GM19239 (cell line): ENCODE measurements around the gene IGFL3.
"Not testable (repeated sequence)": the region's sequence is repeated elsewhere in the genome, so short reads cannot be mapped to it uniquely, and the experiment has no call there.

Experiments used
- DNase-seq: peaks from one replicate; pipeline ENCODE4 v3.0.0; 2011; ENCODE audit warnings: low spot score; ENCODE audit not compliant: insufficient read length
- FAIRE-seq: peaks from 2 replicates; lab custom pipeline; 2011; peaks lifted over from hg19 to GRCh38; lab: Jason Lieb, UNC

Gene IGFL3

GRCh38 chr19:46124638-46125115, at the start of gene IGFL3:
Gene IGFL3, minus strand, starts transcription at chr19:46124688. Its CDS starts 39 bp downstream, at chr19:46124649.
- DNase-seq: no peak
- no peak for FAIRE-seq

DNA sequence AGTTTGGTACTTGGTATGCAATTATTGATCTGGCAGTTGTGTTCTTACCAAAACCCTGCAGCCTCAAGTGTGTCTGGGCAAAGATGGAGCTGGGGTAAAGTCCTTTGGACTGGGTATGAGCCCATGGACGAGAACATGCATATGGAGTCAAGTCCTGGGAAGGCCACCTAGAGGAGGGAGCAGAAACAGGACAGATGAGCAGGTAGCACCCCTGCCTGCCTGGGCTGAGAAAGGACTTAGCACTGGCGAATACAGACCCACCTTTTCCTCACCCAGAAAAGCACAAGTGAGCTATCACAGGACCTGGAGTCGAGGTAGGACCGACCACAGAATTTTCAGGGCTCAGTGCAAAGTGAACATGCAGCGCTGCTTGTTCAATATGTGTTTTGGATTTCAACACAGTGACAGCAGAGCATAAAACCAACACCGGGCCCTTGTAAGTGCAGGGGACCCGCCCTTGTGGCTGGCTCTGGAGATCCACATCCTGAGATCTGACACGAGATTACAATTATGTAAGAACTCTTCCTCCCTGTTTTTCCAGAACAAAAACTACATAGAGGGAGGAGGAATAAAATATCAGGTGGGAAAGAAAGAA, 49.5 kb upstream of the IGFL3 start:
- FAIRE-seq: no peak
- no peak for DNase-seq

GRCh38 chr19:46162731-46163130, 38.2 kb upstream of the IGFL3 start:
- DNase-seq (no peak), FAIRE-seq (no peak)

DNA sequence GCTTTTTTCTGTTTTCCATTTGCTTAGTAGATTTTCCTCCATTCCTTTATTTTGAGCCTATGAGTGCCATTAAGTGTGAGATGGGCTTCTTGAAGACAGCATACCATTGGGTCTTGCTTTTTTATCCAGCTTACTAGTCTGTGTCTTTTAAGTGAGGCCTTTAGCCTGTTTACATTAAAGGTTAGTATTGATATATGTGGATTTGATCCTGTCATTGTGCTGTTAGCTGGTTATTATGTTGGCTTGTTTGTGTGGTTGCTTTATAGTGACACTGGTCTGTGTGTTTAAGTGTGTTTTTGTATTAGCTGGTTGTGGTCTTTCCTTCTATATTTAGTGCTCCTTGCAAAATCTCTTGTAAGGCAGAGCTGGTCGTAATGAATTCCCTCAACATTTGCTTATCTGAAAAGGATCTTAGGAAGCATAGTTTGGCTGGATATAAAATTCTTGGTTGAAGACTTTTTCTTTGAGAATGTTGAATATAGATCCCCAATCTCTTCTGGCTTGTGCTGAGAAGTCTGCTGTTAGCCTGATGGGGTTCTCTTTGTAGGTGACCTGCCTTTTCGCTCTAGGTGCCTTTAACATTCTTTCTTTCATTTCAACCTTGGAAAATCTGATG, 37.3 kb upstream of the IGFL3 start:
- FAIRE-seq: not testable (repeated sequence)

DNA sequence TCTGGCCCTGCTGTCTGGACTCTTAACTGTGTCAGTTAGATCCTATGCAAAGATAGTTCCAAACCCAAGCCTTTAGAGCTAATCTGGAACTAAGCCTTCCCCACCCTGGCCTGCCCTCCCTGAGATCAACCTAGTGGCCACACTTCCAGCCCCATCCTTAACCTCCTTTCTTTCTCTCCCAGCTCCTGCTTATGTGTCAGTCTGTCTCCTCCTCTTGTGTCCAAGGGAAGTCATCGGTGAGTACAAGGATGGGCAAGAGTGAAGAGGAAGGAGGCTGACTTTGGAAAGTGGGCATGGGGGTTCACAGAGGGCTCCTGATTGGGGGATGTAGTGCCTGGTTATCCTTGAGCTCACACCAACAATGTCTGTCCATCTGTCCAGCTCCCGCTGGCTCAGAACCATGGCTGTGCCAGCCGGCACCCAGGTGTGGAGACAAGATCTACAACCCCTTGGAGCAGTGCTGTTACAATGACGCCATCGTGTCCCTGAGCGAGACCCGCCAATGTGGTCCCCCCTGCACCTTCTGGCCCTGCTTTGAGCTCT, 35.8 kb upstream of the IGFL3 start:
- DNase-seq: no peak
- no peak for FAIRE-seq

More for the DNA sequence above, 37.3 kb upstream of the IGFL3 start:
- not testable (repeated sequence) for DNase-seq

- DNase-seq: no peak
These were observed 35.1 kb upstream of the IGFL3 start for GRCh38 chr19:46159418-46160232.

DNA sequence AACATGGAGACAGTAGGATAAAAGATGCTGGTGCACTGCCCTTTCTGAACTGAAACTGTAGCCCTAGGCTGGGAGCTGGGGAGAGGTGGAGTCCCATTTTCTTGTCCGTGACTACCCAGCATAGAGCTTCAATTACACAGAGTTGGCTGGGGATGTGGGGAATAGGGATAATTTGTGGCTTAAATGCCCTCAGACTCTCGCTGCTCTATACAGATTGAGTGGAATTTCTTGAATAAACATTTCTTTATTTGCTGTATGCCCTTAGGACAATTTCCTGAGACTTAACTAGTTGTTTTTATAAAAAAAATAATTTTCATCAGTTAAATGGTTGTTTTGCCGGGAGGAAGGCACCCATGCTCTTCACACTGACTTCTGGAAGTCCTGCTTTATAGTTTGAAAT, 30.7 kb upstream of the IGFL3 start:
- DNase-seq (no peak), FAIRE-seq (no peak)

More at GRCh38 chr19:46159418-46160232, 35.1 kb upstream of the IGFL3 start:
- FAIRE-seq: no peak

GRCh38 chr19:46150606-46151005, 26.1 kb upstream of the IGFL3 start:
- DNase-seq (no peak), FAIRE-seq (no peak)

GRCh38 chr19:46147791-46148288, 23.4 kb upstream of the IGFL3 start, which contains the start of gene IGFL2:
Gene IGFL2, plus strand, starts transcription at chr19:46148238. Its CDS starts 41 bp downstream, at chr19:46148279.
- no peak for DNase-seq
- no peak for FAIRE-seq

GRCh38 chr19:46147166-46147740, 22.8 kb upstream of the IGFL3 start:
- no peak for FAIRE-seq
- DNase-seq: no peak

DNA sequence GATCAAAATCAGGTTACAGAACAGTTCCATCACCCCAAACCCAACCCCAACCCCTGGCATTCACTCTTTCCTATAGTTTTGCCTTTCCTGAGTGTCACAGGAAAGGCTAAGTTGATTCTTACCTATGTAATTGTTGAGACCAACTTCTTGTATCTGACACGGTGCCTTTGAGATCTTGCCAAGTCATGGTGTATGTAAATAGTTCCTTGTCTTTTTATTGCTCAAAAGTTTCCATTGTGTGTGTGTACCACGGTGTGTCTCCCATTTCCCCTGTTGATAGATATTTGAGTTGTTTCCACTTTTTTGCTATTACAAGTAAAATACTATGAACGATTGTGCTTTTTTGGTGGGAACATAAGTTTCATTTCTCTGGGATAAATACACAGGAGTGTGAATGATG, 20.3 kb upstream of the IGFL3 start:
- DNase-seq (no peak), FAIRE-seq (no peak)

- DNase-seq (no peak), FAIRE-seq (no peak)
These were observed 17.8 kb upstream of the IGFL3 start for GRCh38 chr19:46142294-46142693.

DNA sequence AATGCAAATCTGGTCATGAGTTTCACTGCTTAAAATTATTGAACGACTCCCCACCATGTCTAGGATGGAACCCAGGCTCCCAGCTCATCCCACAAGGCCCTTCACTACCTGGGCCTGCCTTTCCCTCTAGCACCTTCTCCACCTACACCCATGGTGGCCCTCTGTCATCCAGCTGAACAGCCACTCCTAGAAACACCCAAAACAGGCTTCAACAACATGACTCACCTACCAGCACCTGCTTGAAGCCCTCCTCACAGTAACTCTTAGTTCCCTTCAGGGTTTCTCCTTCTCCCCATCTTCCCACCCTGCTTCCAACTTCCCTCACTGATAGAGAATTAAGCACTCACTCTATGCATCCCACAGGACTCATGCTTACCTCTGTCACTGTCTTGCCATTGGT, 16.9 kb upstream of the IGFL3 start:
- DNase-seq (no peak), FAIRE-seq (no peak)

GRCh38 chr19:46137915-46138473, 13.5 kb upstream of the IGFL3 start:
- DNase-seq (no peak), FAIRE-seq (no peak)

DNA sequence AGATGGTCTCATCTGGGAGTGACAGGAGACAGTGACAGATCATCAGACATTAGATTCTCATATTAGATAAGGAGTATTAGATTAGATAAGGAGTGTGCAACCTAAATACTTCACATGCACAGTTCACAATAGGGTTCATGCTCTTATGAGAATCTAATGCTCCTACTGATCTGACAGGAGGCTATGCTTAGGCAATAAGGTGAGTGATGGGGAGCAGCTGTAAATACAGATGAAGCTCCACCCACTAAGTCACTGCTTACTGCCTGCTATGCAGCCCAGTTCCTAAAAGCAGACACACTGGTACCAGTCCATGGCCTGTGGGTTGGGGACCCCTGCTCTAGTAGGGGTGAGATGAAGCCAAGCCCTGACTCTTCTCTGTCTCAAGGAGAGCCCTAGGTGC, 10.0 kb upstream of the IGFL3 start:
- no peak for DNase-seq

GRCh38 chr19:46133777-46134241, 9.3 kb upstream of the IGFL3 start:
- FAIRE-seq: no peak

More for the DNA sequence above, 10.0 kb upstream of the IGFL3 start:
- no peak for FAIRE-seq

DNA sequence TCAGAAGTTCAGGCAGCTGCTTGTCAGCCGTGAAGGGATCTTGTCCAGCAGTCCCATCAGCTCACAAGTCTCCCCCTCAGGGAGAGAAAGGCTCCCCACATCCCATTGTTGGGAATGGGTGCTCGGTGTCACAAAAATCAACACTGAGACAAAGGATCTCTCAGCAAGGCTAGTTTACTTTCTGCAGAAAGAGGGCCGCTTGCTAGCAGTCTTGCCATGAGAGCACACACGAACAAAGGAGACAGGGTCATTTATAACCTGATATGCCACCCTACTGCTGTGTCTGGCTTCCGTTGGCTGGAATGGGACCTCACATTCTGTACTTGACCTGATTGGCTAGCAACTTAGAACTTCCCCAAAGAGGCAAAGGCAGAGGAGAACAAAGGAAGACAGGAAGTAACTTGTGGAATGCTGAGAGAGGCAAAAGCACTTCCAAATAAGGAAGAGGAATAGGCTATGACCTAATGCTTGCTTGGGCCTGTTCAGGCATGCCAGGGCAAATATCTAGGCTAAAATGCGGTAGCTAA, 8.7 kb upstream of the IGFL3 start:
- no peak for DNase-seq

More at GRCh38 chr19:46133777-46134241, 9.3 kb upstream of the IGFL3 start:
- DNase-seq: no peak

GRCh38 chr19:46132508-46133100, 8.1 kb upstream of the IGFL3 start:
- FAIRE-seq: no peak
- DNase-seq: no peak

More for the DNA sequence above, 8.7 kb upstream of the IGFL3 start:
- FAIRE-seq: no peak
